Kidney tubule cell (primary cell): ENCODE results near the gene S1PR1.
"Not testable (repeated sequence)": the region's sequence is repeated elsewhere in the genome, so short reads cannot be mapped to it uniquely, and the experiment has no call there.

Source experiments
- DNase-seq: peaks from one replicate; pipeline ENCODE4 v3.0.0-alpha.2; 2018; ENCODE audit warnings: low spot score

S1PR1 gene

GRCh38 chr1:101219924-101220870 lies 16.6 kb upstream of the S1PR1 start:
- DNase-seq = no peak

GRCh38 chr1:101220906-101221305 lies 15.9 kb upstream of the S1PR1 start:
- DNase-seq = no peak

- DNase-seq = no peak
Observed at GRCh38 chr1:101221945-101222429, 14.8 kb upstream of the S1PR1 start.

GRCh38 chr1:101227837-101228236 lies 9.0 kb upstream of the S1PR1 start:
- no peak for DNase-seq

- no peak for DNase-seq
Observed at GRCh38 chr1:101228424-101229134, 8.2 kb upstream of the S1PR1 start.

- DNase-seq = not testable (repeated sequence)
Observed at GRCh38 chr1:101232182-101232581, 4.6 kb upstream of the S1PR1 start.

- DNase-seq = no peak
Observed at GRCh38 chr1:101233495-101233894, 3.3 kb upstream of the S1PR1 start.

- DNase-seq = no peak
Observed at GRCh38 chr1:101235216-101235695, 1.6 kb upstream of the S1PR1 start.

GRCh38 chr1:101235696-101236515 lies 913 bp upstream of the S1PR1 start:
- peak; percentile 20 for DNase-seq

GRCh38 chr1:101237229-101237837 lies 514 bp downstream of the S1PR1 start:
- peak; percentile 20 for DNase-seq

GRCh38 chr1:101238031-101238628 lies 1.3 kb downstream of the S1PR1 start:
- DNase-seq = no peak

GRCh38 chr1:101238681-101239094 lies 1.9 kb downstream of the S1PR1 start:
- peak; percentile 88 for DNase-seq

GRCh38 chr1:101239095-101240040 lies 2.5 kb downstream of the S1PR1 start:
- DNase-seq = no peak

GRCh38 chr1:101240041-101240430 lies 3.2 kb downstream of the S1PR1 start:
- DNase-seq = no peak

GRCh38 chr1:101241485-101242225 lies 4.8 kb downstream of the S1PR1 start:
- no peak for DNase-seq

- DNase-seq = peak; percentile 26
Observed at GRCh38 chr1:101242324-101243050, 5.7 kb downstream of the S1PR1 start.

- DNase-seq = no peak
Observed at GRCh38 chr1:101243751-101244150, 6.9 kb downstream of the S1PR1 start.

- DNase-seq = no peak
Observed at GRCh38 chr1:101244842-101245241, 8.0 kb downstream of the S1PR1 start.
